Measurements from ENCODE around the gene ANKRD10. TPM values are rescaled to one million over a fixed set of nuclear protein-coding genes. Genes with fewer than 3 reads are reported as not detected.

Gene ANKRD10
- total and polyA plus RNA-seq, 11 donors, result 37.7 to 81.3 (median 47.6) TPM

DNA sequence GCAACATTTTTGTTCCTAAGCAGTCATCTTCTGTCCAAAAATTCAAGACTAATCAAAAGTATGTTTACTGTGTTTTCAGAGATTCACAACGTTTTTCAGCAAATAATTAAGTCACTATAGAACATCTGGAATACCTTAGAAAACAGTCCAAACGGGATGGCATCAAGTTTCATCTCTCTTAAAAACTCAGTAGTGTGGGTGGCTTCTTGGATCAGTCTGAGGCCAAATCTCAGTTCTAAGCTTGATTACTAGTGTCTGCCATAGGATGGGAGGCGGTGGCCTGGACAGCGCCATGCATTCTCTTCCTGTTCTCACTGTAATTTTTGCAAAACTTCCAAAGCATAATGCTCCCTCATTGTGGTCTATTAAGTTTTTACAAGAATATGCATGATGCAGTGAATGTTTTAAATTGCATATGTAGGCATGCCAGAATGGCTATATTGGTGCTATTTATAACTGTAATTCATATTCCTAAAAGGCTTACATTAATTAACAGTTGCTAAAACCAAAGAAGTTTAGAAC lies 37.1 kb downstream of the ANKRD10 start:
- intact Hi-C loops (cut with DNase I), result loop anchor here in 1 of 10 donors (5.0 kb wide), 1 partner anchor 35 kb away; no protein-coding TSS in a partner anchor
- no peak for DNase-seq
- Histone ChIP-seq H3K9me3 (no peaks in the 10 kb centered on the region), H3K4me1 (peaks cover 0 to 16% (median 8%) of the 10 kb centered on the region in 12 donors), H3K27me3 (no peaks in the 10 kb centered on the region), H3K4me3 (no peak overlapping the region), H3K27ac (no peak overlapping the region), H3K36me3 (peaks cover 0 to 33% (median 12%) of the 10 kb centered on the region in 9 donors)
- WGBS, 4 donors, result 52 to 70% (median 66%) methylated on average over 4 of the region's 4 CpGs
- no peak for TF ChIP-seq POLR2A (IDR thresholded peaks at IDR 0.05)
- TF ChIP-seq, protein P1, sequence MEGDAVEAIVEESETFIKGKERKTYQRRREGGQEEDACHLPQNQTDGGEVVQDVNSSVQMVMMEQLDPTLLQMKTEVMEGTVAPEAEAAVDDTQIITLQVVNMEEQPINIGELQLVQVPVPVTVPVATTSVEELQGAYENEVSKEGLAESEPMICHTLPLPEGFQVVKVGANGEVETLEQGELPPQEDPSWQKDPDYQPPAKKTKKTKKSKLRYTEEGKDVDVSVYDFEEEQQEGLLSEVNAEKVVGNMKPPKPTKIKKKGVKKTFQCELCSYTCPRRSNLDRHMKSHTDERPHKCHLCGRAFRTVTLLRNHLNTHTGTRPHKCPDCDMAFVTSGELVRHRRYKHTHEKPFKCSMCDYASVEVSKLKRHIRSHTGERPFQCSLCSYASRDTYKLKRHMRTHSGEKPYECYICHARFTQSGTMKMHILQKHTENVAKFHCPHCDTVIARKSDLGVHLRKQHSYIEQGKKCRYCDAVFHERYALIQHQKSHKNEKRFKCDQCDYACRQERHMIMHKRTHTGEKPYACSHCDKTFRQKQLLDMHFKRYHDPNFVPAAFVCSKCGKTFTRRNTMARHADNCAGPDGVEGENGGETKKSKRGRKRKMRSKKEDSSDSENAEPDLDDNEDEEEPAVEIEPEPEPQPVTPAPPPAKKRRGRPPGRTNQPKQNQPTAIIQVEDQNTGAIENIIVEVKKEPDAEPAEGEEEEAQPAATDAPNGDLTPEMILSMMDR (IDR thresholded peaks at IDR 0.05), result no peak
- no peak for ATAC-seq

DNA sequence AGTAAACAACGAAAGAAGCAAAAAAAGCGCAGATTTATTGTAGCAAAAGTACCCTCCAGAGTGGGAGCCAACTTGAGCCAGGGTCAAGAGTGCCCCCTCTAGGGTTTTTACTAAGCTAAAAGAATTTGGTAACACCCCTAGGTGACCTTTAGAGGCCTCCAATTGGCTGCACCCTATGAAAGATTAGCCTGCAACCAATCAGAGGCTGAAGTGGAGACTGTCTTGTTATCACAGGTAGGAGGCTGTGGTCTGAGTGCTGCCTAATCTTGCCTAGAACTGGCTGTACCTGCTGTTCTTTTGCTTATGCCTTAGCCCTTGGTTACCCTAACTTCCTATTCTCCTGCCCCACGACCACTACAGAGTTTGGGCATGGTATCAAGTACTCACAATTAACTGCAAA lies 38.3 kb downstream of the ANKRD10 start:
- Histone ChIP-seq H3K9me3 (no peaks in the 10 kb centered on the region), H3K27me3 (no peaks in the 10 kb centered on the region), H3K4me3 (no peak overlapping the region), H3K27ac (no peak overlapping the region), H3K36me3 (peaks cover 0 to 27% (median 5%) of the 10 kb centered on the region in 9 donors), H3K4me1 (peaks cover 0 to 16% (median 8%) of the 10 kb centered on the region in 12 donors)
- ATAC-seq (no peak), DNase-seq (no peak)
- intact Hi-C loops (cut with DNase I), result loop anchor here in 1 of 10 donors (5.0 kb wide), 1 partner anchor 36 kb away; no protein-coding TSS in a partner anchor
- 91 to 95% (median 93%) methylated on average over 3 of the region's 3 CpGs for WGBS, 4 donors
- TF ChIP-seq POLR2A (IDR thresholded peaks at IDR 0.05), result no peak
- TF ChIP-seq, protein P1 (IDR thresholded peaks at IDR 0.05), result no peak

DNA sequence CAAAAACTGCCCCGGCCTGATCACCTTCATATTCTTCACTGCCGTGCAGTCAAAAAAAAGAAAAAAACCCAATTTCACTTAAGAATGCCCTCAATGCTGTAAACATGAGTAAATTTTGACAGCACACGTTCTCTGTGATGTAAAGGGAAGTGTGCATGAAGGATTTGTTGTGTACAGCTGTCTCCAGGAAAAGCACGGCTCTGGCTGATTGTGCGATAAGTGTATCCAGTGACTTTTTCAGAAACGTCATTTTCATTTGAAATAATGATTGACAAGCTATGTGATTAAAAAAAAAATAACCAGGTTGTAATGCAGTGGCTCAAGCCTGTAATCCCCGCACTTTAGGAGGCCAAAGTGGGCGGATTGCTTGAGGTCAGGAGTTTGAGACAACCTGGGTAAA lies 39.6 kb downstream of the ANKRD10 start:
- TF ChIP-seq, protein P1 (IDR thresholded peaks at IDR 0.05), result no peak
- no peak for TF ChIP-seq POLR2A (IDR thresholded peaks at IDR 0.05)
- no peaks in the 10 kb centered on the region for H3K9me3 ChIP-seq
- peak overlapping the region in 1 of 12 donors; percentile 47 for H3K27ac ChIP-seq
- no peak for DNase-seq
- H3K4me1 ChIP-seq, result peaks cover 7 to 30% (median 20%) of the 10 kb centered on the region in 12 donors
- H3K36me3 ChIP-seq, result peaks cover 0 to 19% (median 5%) of the 10 kb centered on the region in 9 donors
- no peak for ATAC-seq
- H3K4me3 ChIP-seq, result peak overlapping the region in 10 of 12 donors; percentile 26 to 55 (median 46)
- 61 to 63% (median 62%) methylated on average over 8 of the region's 8 CpGs for WGBS, 4 donors
- H3K27me3 ChIP-seq, result no peaks in the 10 kb centered on the region
- intact Hi-C loops (cut with DNase I), result loop anchor here in 1 of 10 donors (5.0 kb wide), 1 partner anchor 37 kb away; no protein-coding TSS in a partner anchor

DNA sequence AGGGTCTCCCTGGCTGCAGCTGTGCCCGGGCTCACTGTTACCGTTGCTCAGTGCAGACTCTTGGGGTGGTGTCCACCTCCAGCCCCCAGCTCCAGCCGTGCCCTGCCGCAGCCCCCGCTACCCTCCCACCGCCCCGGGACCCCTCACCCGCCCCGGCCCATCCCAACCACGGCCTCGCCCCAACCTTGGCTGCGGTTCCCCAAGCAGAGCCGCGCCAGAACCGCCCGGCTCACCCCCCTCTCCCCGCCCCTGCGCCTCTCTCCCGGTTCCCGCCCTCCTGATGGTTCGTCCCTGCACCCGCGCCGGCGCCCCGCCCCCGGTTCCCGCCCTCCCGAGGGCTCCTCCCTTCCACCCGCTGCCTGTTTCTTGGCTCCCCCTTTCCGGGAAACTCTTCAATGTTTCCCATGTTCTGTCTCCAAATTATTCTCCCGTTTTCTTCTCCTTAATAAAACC lies 40.3 kb downstream of the ANKRD10 start:
- Histone ChIP-seq H3K27ac (peak overlapping the region in 2 of 12 donors; percentile 47), H3K36me3 (peaks cover 0 to 12% (median 3%) of the 10 kb centered on the region in 9 donors), H3K4me3 (peak overlapping the region in 11 of 12 donors; percentile 21 to 55 (median 44)), H3K9me3 (no peaks in the 10 kb centered on the region), H3K4me1 (peaks cover 7 to 37% (median 23%) of the 10 kb centered on the region in 12 donors), H3K27me3 (no peaks in the 10 kb centered on the region)
- ATAC-seq, result peak; percentile 64 to 85 (median 76)
- WGBS, 4 donors, result 1 to 3% (median 1%) methylated on average over 27 to 32 of the region's 32 CpGs
- no peak for TF ChIP-seq POLR2A (IDR thresholded peaks at IDR 0.05)
- TF ChIP-seq, protein P1 (IDR thresholded peaks at IDR 0.05), result no peak
- intact Hi-C loops (cut with DNase I), result loop anchor here in 6 of 10 donors (5.0 kb wide), 3 partner anchors 38 to 162 kb away; partner anchors contain the start of gene ING1 (in 1 of the 6)
- peak; percentile 89 to 92 (median 91) for DNase-seq

Data from heart left ventricle (tissue), 16 donors.